AG08395 (cell line): Measurements from ENCODE around the gene SRM.
"Not testable (repeated sequence)": the region's sequence is repeated elsewhere in the genome, so short reads cannot be mapped to it uniquely, and the experiment has no call there.

Experiments
- DNase-seq: peaks from one replicate; pipeline ENCODE4 v3.0.0; 2012; ENCODE audit warnings: mixed read lengths, low spot score

SRM gene

DNA sequence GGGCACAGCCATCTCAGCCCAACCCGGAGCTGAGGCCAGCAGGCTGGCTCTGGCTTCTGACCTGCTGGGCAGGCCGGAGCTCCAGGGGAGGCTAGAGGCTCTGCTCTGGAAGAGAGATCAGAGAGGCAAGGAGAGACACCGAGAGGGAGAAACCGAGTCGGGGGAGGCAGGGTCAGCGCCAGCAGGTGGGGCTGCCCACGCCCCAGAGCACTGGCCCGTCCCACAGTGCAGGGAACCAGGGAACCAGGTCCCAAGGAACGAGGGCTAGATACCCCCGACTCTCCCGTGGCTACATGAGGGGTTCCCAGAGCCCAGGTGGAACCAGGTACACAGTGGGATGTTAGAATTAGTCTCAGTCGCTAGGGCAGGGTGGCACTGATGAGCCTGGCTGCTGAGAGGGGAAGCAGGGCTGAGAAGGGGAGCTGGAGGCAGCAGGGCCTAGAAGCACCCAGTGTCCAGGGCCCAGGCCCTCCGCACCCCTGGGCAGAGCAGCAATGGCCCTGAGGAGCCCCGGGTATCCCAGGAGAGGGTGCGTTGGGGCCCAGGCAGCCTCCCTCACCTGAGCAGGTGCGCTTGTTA, 14.9 kb downstream of the SRM start:
- DNase-seq: no peak

DNA sequence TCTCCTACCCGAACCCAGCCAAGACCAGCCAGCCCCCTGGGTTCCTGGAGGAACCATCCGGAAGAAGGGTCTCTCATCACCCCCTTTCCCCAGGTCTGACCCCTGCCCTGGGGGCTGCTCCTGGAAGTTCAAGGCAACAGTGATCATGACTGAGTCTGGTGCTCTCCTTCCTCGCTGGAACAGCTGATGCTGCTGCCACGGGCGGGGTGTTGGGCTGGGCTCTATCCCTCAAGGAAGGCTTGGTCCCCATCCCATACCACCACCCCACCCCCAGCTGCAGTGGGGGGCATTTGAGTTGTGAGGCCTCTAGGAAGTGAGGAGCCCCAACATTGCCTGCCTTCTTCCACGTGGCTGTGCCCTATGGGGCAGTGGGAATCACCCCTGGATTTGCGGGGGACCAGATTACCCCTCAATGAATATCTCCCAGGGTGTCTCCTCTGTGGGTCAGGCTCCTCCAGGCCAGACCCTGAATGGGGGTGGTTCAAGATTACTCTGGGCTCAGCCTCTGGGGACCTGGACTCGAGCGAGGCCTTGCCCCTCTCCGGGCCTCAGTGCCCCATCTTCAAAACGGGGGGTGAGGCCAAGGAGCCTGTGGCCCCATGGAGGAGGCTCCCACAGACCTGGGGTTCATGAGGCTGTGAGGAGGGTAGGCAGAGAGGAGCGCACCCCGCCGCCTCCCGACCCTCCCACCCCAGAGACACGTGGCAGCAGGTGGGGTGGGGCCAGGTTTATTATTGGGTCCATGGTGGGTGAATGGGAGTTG, 15.6 kb downstream of the SRM start:
- DNase-seq: no peak

GRCh38 chr1:11042995-11043874, 16.6 kb downstream of the SRM start:
- no peak for DNase-seq

DNA sequence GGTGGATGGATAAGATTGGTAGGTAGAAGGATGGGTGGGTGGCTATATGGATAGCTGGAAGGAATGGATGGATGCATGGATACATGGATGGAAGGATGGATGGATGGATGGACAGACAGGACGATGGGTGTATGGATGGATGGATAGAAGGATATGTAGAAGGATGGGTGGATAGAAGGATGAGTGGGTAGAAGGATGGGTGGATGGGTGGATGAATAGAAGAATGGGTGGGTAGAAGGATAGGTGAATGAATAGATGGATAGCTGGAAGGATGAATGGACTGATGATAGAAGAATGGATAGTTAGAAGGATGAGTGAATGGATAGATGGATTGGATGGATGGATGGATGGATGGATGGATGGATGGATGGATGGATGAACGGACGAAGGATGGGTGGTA, 17.8 kb downstream of the SRM start:
- DNase-seq: no peak

DNA sequence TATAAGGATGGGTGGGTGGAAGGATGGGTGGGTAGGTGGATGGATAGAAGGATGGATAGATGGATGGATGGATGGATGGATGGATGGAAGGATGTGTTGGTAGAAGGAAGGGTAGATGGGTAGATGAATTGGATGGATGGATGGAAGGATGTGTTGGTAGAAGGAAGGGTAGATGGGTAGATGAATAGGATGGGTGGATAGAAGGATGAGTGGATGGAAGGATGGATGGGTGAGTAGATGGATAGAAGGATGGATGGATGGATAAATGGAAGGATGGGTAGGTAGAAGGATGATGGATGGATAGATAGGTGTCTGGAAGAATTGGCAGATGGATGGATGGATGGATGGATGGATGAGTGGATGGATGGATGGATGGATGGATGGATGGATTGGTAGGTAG, 18.8 kb downstream of the SRM start:
- DNase-seq: no peak

GRCh38 chr1:11040105-11040429, 19.8 kb downstream of the SRM start:
- not testable (repeated sequence) for DNase-seq

DNA sequence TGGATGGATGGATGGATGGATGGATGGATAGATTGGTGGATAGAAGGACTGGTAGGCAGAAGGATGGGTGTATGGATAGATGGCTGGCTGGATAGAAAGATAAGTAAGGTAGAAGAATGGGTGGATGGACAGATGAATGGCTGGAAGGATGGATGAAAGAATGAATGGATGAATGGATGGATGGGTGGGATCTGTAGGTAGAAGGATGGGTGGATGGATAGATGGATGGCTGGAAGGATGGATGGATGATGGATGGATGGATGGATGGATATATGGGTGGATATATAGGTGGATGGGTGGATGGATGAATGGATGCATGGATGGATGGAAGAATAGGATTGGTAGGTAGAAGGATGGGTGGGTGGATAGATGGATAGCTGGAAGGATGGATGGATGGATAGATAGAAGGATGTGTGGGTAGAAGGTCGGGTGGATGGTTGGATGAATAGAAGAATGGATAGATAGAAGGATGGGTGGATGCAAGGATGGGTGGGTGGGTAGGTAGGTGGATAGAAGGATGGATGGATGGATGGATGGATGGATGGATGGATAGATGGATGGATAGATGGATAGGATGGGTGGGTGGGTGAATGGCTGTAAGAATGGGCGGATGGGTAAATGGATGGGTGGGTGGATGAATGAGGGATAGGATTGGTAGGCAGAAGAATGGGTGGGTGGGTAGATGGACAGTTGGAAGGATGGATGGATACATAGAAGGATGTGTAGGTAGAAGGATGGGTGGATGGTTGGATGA, 20.3 kb downstream of the SRM start:
- DNase-seq: no peak

GRCh38 chr1:11037740-11038182, 22.1 kb downstream of the SRM start:
- DNase-seq: peak; percentile 91

DNA sequence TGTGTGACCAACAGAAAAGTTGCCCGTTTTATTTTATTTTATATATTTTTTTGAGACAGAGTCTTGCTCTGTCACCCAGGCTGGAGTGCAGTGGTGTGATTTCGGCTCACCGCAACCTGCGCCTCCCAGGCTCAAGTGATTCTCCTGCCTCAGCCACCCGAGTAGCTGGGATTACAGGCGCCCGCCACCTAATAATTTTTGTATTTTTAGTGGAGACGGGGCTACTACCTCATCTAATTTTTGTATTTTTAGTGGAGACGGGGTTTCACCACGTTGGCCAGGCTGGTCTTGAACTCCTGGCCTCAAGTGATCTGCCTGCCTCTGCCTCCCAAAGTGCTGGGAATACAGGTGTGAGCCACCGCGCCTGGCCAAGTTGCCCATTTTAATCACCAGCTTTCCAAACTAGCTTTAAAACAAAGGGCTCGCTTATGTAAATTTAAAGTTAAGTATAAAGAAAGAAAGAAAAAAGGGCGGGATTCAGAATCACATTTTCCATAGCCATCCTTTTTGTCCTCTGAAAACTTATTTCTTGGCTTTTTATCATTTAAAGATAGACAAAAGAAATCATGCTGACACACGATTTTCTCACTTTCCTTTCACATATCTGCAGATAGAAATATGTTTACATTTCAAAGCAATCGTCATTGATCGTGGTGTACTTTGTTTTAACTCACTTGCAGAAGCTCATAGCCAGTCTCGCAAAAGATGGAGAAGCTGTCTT, 22.6 kb downstream of the SRM start:
- not testable (repeated sequence) for DNase-seq

- no peak for DNase-seq
Measured at GRCh38 chr1:11031624-11032262, 28.1 kb downstream of the SRM start.

GRCh38 chr1:11030865-11031264, 29.0 kb downstream of the SRM start:
- DNase-seq: no peak

DNA sequence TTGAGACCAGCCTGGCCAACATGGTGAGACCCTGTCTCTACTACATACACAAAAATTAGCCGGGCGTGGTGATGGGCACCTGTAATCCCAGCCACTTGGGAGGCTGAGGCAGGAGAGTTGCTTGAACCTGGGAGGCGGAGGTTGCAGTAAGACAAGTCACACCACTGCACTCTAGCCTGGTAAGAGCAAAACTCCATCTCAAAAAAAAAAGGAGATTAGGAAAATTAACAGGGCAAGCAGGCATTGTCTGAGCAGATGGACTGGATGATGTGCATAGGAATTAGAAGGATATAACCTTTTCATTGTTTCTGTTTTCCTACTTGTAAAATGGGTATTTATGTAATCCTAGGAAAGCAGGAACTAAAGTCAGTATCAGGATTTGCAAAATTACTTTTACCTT, 31.8 kb downstream of the SRM start:
- no peak for DNase-seq

DNA sequence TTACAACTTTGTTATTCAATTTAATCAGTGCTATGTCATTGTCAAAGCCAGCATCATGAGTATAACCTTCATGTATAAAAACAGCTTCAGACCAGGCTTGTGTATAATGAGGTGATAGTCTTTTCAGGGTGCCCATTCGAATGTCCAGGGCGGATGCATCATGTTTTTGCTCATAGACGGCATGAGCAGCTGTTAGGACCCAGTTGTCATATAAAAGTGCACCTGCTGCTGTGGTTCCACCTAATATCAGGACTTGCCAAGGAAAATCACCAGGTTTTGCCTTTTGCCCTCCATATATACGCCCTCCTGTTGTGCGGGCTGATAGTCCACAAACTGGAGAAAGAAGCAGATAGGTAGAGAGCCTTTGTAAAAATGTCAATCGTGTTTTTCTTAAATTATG, 32.5 kb downstream of the SRM start:
- DNase-seq: no peak

GRCh38 chr1:11026903-11027302, 32.9 kb downstream of the SRM start:
- no peak for DNase-seq

DNA sequence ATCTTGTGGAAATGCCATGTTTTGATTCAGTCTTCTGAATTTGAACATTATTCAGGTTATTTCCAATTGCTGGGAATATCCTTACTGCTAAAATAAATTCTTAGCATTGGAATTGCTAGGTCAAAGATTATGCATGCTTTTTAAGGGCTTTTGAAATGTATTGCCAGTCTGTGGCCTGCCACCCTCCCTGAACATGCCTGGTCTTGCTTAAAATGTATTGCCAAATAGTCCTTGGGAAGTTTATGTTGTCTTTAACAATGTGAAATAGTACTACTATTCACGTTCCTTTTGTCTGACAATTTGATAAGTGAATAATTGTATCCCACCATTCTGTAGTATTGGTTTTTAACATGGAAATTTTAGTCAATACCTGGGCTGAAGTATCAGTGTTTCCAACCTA, 33.8 kb downstream of the SRM start:
- DNase-seq: no peak

DNA sequence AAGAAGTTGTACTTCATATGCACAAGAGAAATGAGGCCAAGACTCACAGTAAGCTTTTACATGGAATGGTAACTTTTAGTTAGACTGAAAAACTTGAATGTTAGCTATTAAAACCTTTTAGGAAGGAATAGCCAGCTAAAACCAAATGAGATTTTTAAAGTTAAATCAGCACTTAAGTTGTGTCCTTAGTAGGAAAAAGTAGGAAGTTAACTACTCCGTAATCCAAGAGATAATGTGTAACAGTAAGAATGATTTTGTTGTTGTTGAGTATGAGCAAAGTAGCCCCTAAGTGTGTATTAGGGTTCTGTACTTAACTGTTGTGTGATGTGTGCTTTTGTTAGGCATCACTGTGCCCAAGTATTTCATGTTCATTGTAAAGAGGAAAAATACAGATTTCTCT, 34.2 kb downstream of the SRM start:
- DNase-seq: no peak

DNA sequence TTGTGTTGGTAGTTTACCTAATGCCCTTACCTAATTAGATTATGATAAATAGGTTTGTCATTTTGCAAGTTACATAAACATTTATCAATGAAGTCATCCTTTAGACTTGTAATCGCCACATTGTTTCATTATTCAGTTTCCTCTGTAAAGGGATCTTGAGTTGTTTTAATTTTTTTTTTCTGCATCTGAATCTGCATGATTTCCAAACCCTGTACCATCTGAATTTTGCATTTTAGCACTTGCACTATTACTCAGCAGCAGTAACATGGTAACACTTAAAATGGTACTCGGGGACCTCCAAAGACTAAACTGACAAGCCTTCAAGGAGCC, 35.0 kb downstream of the SRM start:
- no peak for DNase-seq

GRCh38 chr1:11024154-11024873, 35.5 kb downstream of the SRM start:
- DNase-seq: no peak

GRCh38 chr1:11023201-11023600, 36.6 kb downstream of the SRM start:
- DNase-seq: no peak

- no peak for DNase-seq
Measured at GRCh38 chr1:11019971-11020370, 39.8 kb downstream of the SRM start.

DNA sequence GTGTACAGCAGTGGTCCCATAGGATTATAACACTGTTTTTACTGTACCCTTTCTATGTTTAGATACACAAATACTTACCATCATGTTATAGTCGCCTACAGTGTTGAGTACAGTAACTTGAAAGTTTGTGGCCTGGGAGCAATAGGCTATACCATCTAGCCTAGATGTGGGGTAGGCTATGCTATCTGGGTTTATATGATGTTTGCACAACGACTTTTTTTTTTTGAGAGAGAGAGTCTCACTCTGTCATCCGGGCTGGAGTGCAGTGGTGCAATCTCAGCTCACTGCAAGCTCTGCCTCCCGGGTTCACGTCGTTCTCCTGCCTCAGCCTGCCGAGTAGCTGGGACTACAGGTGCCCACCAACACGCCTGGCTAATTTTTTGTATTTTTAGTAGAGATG, 40.5 kb downstream of the SRM start:
- DNase-seq: not testable (repeated sequence)
